ENCODE measurements around the gene CFAP70.

The CFAP70 gene

GRCh38 chr10:73306171-73306708 lies 52.4 kb downstream of the CFAP70 start:
- H3K9ac ChIP-seq, result no peak overlapping the region
- no peaks in the 10 kb centered on the region for H3K27me3 ChIP-seq (ENCODE audit: insufficient read depth, low read depth)
- no peak overlapping the region for H3K27ac ChIP-seq
- H3K4me2 ChIP-seq, result no peak overlapping the region
- H3K36me3 ChIP-seq (ENCODE audit: insufficient read depth), result no peaks in the 10 kb centered on the region
- no peak overlapping the region for H3K4me3 ChIP-seq (IDR thresholded peaks at IDR 0.05; ENCODE audit: insufficient read depth, low read depth, low read length)
- no peaks in the 10 kb centered on the region for H3K4me1 ChIP-seq (ENCODE audit: low read depth, poor library complexity, severe bottlenecking)
- no peaks in the 10 kb centered on the region for H4K20me1 ChIP-seq (ENCODE audit: insufficient read depth)
- no peak for TF ChIP-seq CTCF (conservative IDR thresholded peaks at IDR 0.05; ENCODE audit: low read depth, low read length)
- no peaks in the 10 kb centered on the region for H3K79me2 ChIP-seq (ENCODE audit: insufficient read depth, low read depth)
- no peak overlapping the region for H2AFZ ChIP-seq (ENCODE audit: low read depth)

GRCh38 chr10:73296946-73297345 lies 61.7 kb downstream of the CFAP70 start:
- Histone ChIP-seq H2AFZ (ENCODE audit: low read depth) (no peak overlapping the region), H3K79me2 (ENCODE audit: insufficient read depth, low read depth) (no peaks in the 10 kb centered on the region), H3K27me3 (ENCODE audit: insufficient read depth, low read depth) (no peaks in the 10 kb centered on the region), H3K36me3 (ENCODE audit: insufficient read depth) (no peaks in the 10 kb centered on the region), H3K4me2 (no peak overlapping the region), H3K4me1 (ENCODE audit: low read depth, poor library complexity, severe bottlenecking) (no peaks in the 10 kb centered on the region), H3K9ac (no peak overlapping the region), H4K20me1 (ENCODE audit: insufficient read depth) (no peaks in the 10 kb centered on the region), H3K4me3 (IDR thresholded peaks at IDR 0.05; ENCODE audit: insufficient read depth, low read depth, low read length) (no peak overlapping the region), H3K27ac (no peak overlapping the region)
- no peak for TF ChIP-seq CTCF (conservative IDR thresholded peaks at IDR 0.05; ENCODE audit: low read depth, low read length)

GRCh38 chr10:73293461-73293860 lies 65.2 kb downstream of the CFAP70 start:
- no peak overlapping the region for H3K9ac ChIP-seq
- H3K4me1 ChIP-seq (ENCODE audit: low read depth, poor library complexity, severe bottlenecking), result no peaks in the 10 kb centered on the region
- H3K36me3 ChIP-seq (ENCODE audit: insufficient read depth), result no peaks in the 10 kb centered on the region
- H3K27me3 ChIP-seq (ENCODE audit: insufficient read depth, low read depth), result no peaks in the 10 kb centered on the region
- no peaks in the 10 kb centered on the region for H4K20me1 ChIP-seq (ENCODE audit: insufficient read depth)
- H3K27ac ChIP-seq, result no peak overlapping the region
- H3K4me2 ChIP-seq, result no peak overlapping the region
- H3K79me2 ChIP-seq (ENCODE audit: insufficient read depth, low read depth), result no peaks in the 10 kb centered on the region
- TF ChIP-seq CTCF (conservative IDR thresholded peaks at IDR 0.05; ENCODE audit: low read depth, low read length), result no peak
- no peak overlapping the region for H2AFZ ChIP-seq (ENCODE audit: low read depth)
- H3K4me3 ChIP-seq (IDR thresholded peaks at IDR 0.05; ENCODE audit: insufficient read depth, low read depth, low read length), result no peak overlapping the region

GRCh38 chr10:73289958-73290357 lies 68.7 kb downstream of the CFAP70 start:
- Histone ChIP-seq H3K79me2 (ENCODE audit: insufficient read depth, low read depth) (no peaks in the 10 kb centered on the region), H3K27ac (no peak overlapping the region), H4K20me1 (ENCODE audit: insufficient read depth) (no peaks in the 10 kb centered on the region), H3K27me3 (ENCODE audit: insufficient read depth, low read depth) (no peaks in the 10 kb centered on the region), H3K9ac (no peak overlapping the region), H3K4me1 (ENCODE audit: low read depth, poor library complexity, severe bottlenecking) (no peaks in the 10 kb centered on the region), H2AFZ (ENCODE audit: low read depth) (no peak overlapping the region), H3K4me3 (IDR thresholded peaks at IDR 0.05; ENCODE audit: insufficient read depth, low read depth, low read length) (no peak overlapping the region), H3K4me2 (no peak overlapping the region), H3K36me3 (ENCODE audit: insufficient read depth) (no peaks in the 10 kb centered on the region)
- no peak for TF ChIP-seq CTCF (conservative IDR thresholded peaks at IDR 0.05; ENCODE audit: low read depth, low read length)

Measured in KMS-11 (cell line).